ENCODE measurements around the gene TAPBPL. TPM values are rescaled to one million over a fixed set of nuclear protein-coding genes. Genes with fewer than 3 reads are reported as not detected.

TAPBPL gene
- total RNA-seq, 4 donors from 2014 or later = 11.6 to 31.3 (median 16.4) TPM

GRCh38 chr12:6452245-6452943 is 552 bp downstream of the TAPBPL start:
- Histone ChIP-seq H3K4me3 (peak overlapping the region; percentile 63 to 72), H3K4me1 (peaks cover 3 to 49% (median 16%) of the 10 kb centered on the region in 3 donors), H3K27me3 (no peaks in the 10 kb centered on the region), H3K36me3 (peaks cover 0 to 45% of the 10 kb centered on the region in 2 donors), H3K9me3 (no peaks in the 10 kb centered on the region), H3K27ac (peak overlapping the region; percentile 83 to 98 (median 95))
- peak; percentile 10 for ATAC-seq
- no peak for TF ChIP-seq POLR2A (IDR thresholded peaks at IDR 0.05)
- no peak for TF ChIP-seq EP300 (IDR thresholded peaks at IDR 0.05)
- TF ChIP-seq POLR2AphosphoS5 (IDR thresholded peaks at IDR 0.05) = no peak
- WGBS, 2 donors (ENCODE audit: low coverage in 1 of 2) = 3 to 8% methylated on average over 4 to 6 of the region's 9 CpGs

- peak overlapping the region; percentile 83 to 98 (median 95) for H3K27ac ChIP-seq
- peaks cover 3 to 49% (median 16%) of the 10 kb centered on the region in 3 donors for H3K4me1 ChIP-seq
- ATAC-seq = no peak
- H3K9me3 ChIP-seq = no peaks in the 10 kb centered on the region
- peak overlapping the region; percentile 63 to 72 for H3K4me3 ChIP-seq
- H3K36me3 ChIP-seq = peaks cover 0 to 45% of the 10 kb centered on the region in 2 donors
- no peak for TF ChIP-seq POLR2AphosphoS5 (IDR thresholded peaks at IDR 0.05)
- TF ChIP-seq POLR2A (IDR thresholded peaks at IDR 0.05) = no peak
- TF ChIP-seq CTCF (IDR thresholded peaks at IDR 0.05) = no peak
- TF ChIP-seq EP300 (IDR thresholded peaks at IDR 0.05) = no peak
- no peaks in the 10 kb centered on the region for H3K27me3 ChIP-seq
- 40 to 41% methylated on average over 7 to 9 of the region's 17 CpGs for WGBS, 2 donors (ENCODE audit: low coverage in 1 of 2)
Observed at GRCh38 chr12:6452944-6453630, 1.2 kb downstream of the TAPBPL start.

- no peak for ATAC-seq
- Histone ChIP-seq H3K27me3 (no peaks in the 10 kb centered on the region), H3K4me1 (peaks cover 3 to 31% (median 5%) of the 10 kb centered on the region in 3 donors), H3K36me3 (peaks cover 0 to 85% of the 10 kb centered on the region in 2 donors), H3K27ac (no peak overlapping the region), H3K9me3 (no peaks in the 10 kb centered on the region), H3K4me3 (no peak overlapping the region)
- WGBS, 2 donors (ENCODE audit: low coverage in 1 of 2) = 81 to 93% methylated on average over 2 of the region's 12 CpGs
- no peak for TF ChIP-seq POLR2A (IDR thresholded peaks at IDR 0.05)
- no peak for TF ChIP-seq EP300 (IDR thresholded peaks at IDR 0.05)
- no peak for TF ChIP-seq CTCF (IDR thresholded peaks at IDR 0.05)
Observed at GRCh38 chr12:6457220-6457945, 5.5 kb downstream of the TAPBPL start.

GRCh38 chr12:6458281-6459003 is 6.6 kb downstream of the TAPBPL start:
- ATAC-seq = no peak
- no peaks in the 10 kb centered on the region for H3K9me3 ChIP-seq
- WGBS, 2 donors (ENCODE audit: low coverage in 1 of 2) = 90 to 92% methylated on average over 5 to 13 of the region's 14 CpGs
- no peaks in the 10 kb centered on the region for H3K27me3 ChIP-seq
- peaks cover 0 to 30% (median 0%) of the 10 kb centered on the region in 3 donors for H3K4me1 ChIP-seq
- no peak overlapping the region for H3K27ac ChIP-seq
- no peak overlapping the region for H3K4me3 ChIP-seq
- peaks cover 0 to 92% of the 10 kb centered on the region in 2 donors for H3K36me3 ChIP-seq
- no peak for TF ChIP-seq POLR2AphosphoS5 (IDR thresholded peaks at IDR 0.05)
- TF ChIP-seq EP300 (IDR thresholded peaks at IDR 0.05) = no peak
- no peak for TF ChIP-seq CTCF (IDR thresholded peaks at IDR 0.05)
- TF ChIP-seq POLR2A (IDR thresholded peaks at IDR 0.05) = no peak

GRCh38 chr12:6459004-6459337 is 7.1 kb downstream of the TAPBPL start:
- Histone ChIP-seq H3K4me1 (peaks cover 0 to 28% (median 0%) of the 10 kb centered on the region in 3 donors), H3K36me3 (peaks cover 0 to 92% of the 10 kb centered on the region in 2 donors), H3K27me3 (no peaks in the 10 kb centered on the region), H3K4me3 (no peak overlapping the region), H3K27ac (no peak overlapping the region), H3K9me3 (no peaks in the 10 kb centered on the region)
- TF ChIP-seq CTCF (IDR thresholded peaks at IDR 0.05) = no peak
- TF ChIP-seq EP300 (IDR thresholded peaks at IDR 0.05) = no peak
- no peak for TF ChIP-seq POLR2AphosphoS5 (IDR thresholded peaks at IDR 0.05)
- TF ChIP-seq POLR2A (IDR thresholded peaks at IDR 0.05) = no peak
- ATAC-seq = no peak
- 100% methylated on average over 1 of the region's 2 CpGs; no CpG with 5 or more reads in 1 of the 2 donors for WGBS, 2 donors (ENCODE audit: low coverage in 1 of 2)

Measured in gastroesophageal sphincter (tissue), 4 donors.